Keratinocyte (primary cell): ENCODE data around the gene SLC39A11.

Source experiments
- CTCF ChIP-seq, 3 experiments: IDR thresholded peaks in 1 of 3; conservative IDR thresholded peaks in 1 of 3; optimal IDR thresholded peaks in 1 of 3; 2 replicates in 2 of 3; 3 replicates in 1 of 3; pipeline versions ENCODE3 to v1.5.1; 2011; ENCODE audit warnings: low read length in 3 of 3, mild to moderate bottlenecking in 3 of 3, moderate library complexity in 2 of 3, control low read depth in 1 of 3, inconsistent platforms in 1 of 3; ENCODE audit not compliant: insufficient read depth in 2 of 3; ENCODE audit errors: extremely low read depth in 1 of 3
- EZH2 ChIP-seq: IDR thresholded peaks from one replicate; pipeline ENCODE4 v1.6.1; 2012; ENCODE audit warnings: inconsistent platforms, mild to moderate bottlenecking, low read length, moderate library complexity

GRCh38 chr17:73103641-73104335 lies 11.3 kb upstream of the SLC39A11 start:
- TF ChIP-seq CTCF (optimal IDR thresholded peaks at IDR 0.05 in 1 of 3, IDR thresholded peaks at IDR 0.05 in 1 of 3, conservative IDR thresholded peaks at IDR 0.05 in 1 of 3; ENCODE audit: extremely low read depth in 1 of 3, insufficient read depth in 2 of 3, low read length in 3 of 3) = no peak
- no peak for TF ChIP-seq EZH2
